ENCODE data around the gene HOXC6. TPM values are rescaled to one million over a fixed set of nuclear protein-coding genes. Genes with fewer than 3 reads are reported as not detected.
"Not testable (repeated sequence)": the region's sequence is repeated elsewhere in the genome, so short reads cannot be mapped to it uniquely, and the experiment has no call there.

Gene HOXC6
- total RNA-seq, 1 donor from 2014 or later: 0.21 TPM

- TF ChIP-seq CTCF (IDR thresholded peaks at IDR 0.05; ENCODE audit: unreplicated experiment): no peak
- no peaks in the 10 kb centered on the region for H3K9me3 Mint-ChIP-seq (ENCODE audit: unreplicated experiment)
- no peaks in the 10 kb centered on the region for H3K36me3 Mint-ChIP-seq (ENCODE audit: low read depth, unreplicated experiment)
- H3K27me3 Mint-ChIP-seq (ENCODE audit: unreplicated experiment): peaks cover 11% of the 10 kb centered on the region
- no peak overlapping the region for H3K27ac Mint-ChIP-seq (ENCODE audit: unreplicated experiment)
- H3K4me3 Mint-ChIP-seq (ENCODE audit: unreplicated experiment): no peak overlapping the region
- no peak for DNase-seq (ENCODE audit: low spot score)
- no peaks in the 10 kb centered on the region for H3K4me1 Mint-ChIP-seq (ENCODE audit: unreplicated experiment)
These were observed 40.3 kb downstream of the HOXC6 start for GRCh38 chr12:54068418-54069070.

- Mint-ChIP-seq H3K4me1 (ENCODE audit: unreplicated experiment) (peaks cover 2% of the 10 kb centered on the region), H3K27me3 (ENCODE audit: unreplicated experiment) (peaks cover 15% of the 10 kb centered on the region), H3K36me3 (ENCODE audit: low read depth, unreplicated experiment) (no peaks in the 10 kb centered on the region), H3K9me3 (ENCODE audit: unreplicated experiment) (no peaks in the 10 kb centered on the region), H3K4me3 (ENCODE audit: unreplicated experiment) (no peak overlapping the region), H3K27ac (ENCODE audit: unreplicated experiment) (no peak overlapping the region)
- DNase-seq (ENCODE audit: low spot score): no peak
- TF ChIP-seq CTCF (IDR thresholded peaks at IDR 0.05; ENCODE audit: unreplicated experiment): no peak
These were observed 43.7 kb downstream of the HOXC6 start for GRCh38 chr12:54071942-54072341.

- no peaks in the 10 kb centered on the region for H3K9me3 Mint-ChIP-seq (ENCODE audit: unreplicated experiment)
- H3K4me1 Mint-ChIP-seq (ENCODE audit: unreplicated experiment): peaks cover 5% of the 10 kb centered on the region
- TF ChIP-seq CTCF (IDR thresholded peaks at IDR 0.05; ENCODE audit: unreplicated experiment): no peak
- peaks cover 26% of the 10 kb centered on the region for H3K27me3 Mint-ChIP-seq (ENCODE audit: unreplicated experiment)
- no peak overlapping the region for H3K4me3 Mint-ChIP-seq (ENCODE audit: unreplicated experiment)
- no peak for DNase-seq (ENCODE audit: low spot score)
- no peaks in the 10 kb centered on the region for H3K36me3 Mint-ChIP-seq (ENCODE audit: low read depth, unreplicated experiment)
- no peak overlapping the region for H3K27ac Mint-ChIP-seq (ENCODE audit: unreplicated experiment)
These were observed 46.1 kb downstream of the HOXC6 start for GRCh38 chr12:54074308-54074707.

DNA sequence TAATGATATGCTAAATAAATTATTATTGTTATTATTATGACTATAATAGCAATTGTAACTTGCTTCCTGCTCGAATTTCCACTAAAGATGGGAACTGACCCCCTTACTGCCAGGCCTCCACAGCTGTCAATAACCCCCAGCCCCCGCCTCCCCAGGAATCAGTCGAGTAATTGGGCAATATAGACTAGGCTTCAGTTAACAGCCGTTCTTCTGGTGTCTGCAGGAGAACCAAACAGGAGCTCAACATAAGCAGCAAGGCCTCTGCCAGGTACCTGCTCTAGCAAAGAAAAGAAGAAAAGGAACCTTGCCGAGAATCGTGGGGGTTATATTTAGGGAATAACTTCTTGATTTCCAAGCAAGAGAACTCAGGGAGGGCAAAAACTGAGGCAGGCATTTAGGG, 47.2 kb downstream of the HOXC6 start:
- Mint-ChIP-seq H3K4me3 (ENCODE audit: unreplicated experiment) (no peak overlapping the region), H3K9me3 (ENCODE audit: unreplicated experiment) (no peaks in the 10 kb centered on the region), H3K4me1 (ENCODE audit: unreplicated experiment) (peaks cover 9% of the 10 kb centered on the region), H3K36me3 (ENCODE audit: low read depth, unreplicated experiment) (no peaks in the 10 kb centered on the region), H3K27me3 (ENCODE audit: unreplicated experiment) (peaks cover 26% of the 10 kb centered on the region), H3K27ac (ENCODE audit: unreplicated experiment) (no peak overlapping the region)
- no peak for TF ChIP-seq CTCF (IDR thresholded peaks at IDR 0.05; ENCODE audit: unreplicated experiment)
- DNase-seq (ENCODE audit: low spot score): no peak

GRCh38 chr12:54075974-54076373, 47.7 kb downstream of the HOXC6 start:
- no peak for DNase-seq (ENCODE audit: low spot score)
- no peaks in the 10 kb centered on the region for H3K9me3 Mint-ChIP-seq (ENCODE audit: unreplicated experiment)
- no peaks in the 10 kb centered on the region for H3K36me3 Mint-ChIP-seq (ENCODE audit: low read depth, unreplicated experiment)
- no peak overlapping the region for H3K4me3 Mint-ChIP-seq (ENCODE audit: unreplicated experiment)
- peaks cover 25% of the 10 kb centered on the region for H3K27me3 Mint-ChIP-seq (ENCODE audit: unreplicated experiment)
- TF ChIP-seq CTCF (IDR thresholded peaks at IDR 0.05; ENCODE audit: unreplicated experiment): no peak
- no peak overlapping the region for H3K27ac Mint-ChIP-seq (ENCODE audit: unreplicated experiment)
- peaks cover 12% of the 10 kb centered on the region for H3K4me1 Mint-ChIP-seq (ENCODE audit: unreplicated experiment)

DNA sequence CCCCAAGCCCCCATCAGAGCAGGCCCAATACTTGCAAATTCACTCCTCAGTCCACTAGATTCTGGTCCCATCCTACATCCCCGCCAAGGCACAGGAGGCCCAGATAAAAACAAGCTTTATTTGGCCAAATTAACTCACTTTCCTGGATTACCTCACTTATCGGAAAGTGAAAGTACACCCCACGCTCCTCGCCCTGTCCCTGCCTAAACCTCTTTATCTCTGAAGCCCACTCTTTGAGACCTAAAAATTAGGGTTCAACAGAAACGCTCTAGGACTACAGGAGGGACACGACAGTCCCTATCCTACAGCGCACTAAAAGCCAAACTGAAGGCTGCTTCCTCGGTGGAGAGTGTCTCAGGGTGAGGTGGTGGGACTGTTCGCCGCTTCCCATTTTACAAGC, 49.6 kb downstream of the HOXC6 start:
- H3K36me3 Mint-ChIP-seq (ENCODE audit: low read depth, unreplicated experiment); H3K9me3 Mint-ChIP-seq (ENCODE audit: unreplicated experiment); DNase-seq (ENCODE audit: low spot score); H3K27ac Mint-ChIP-seq (ENCODE audit: unreplicated experiment); H3K4me3 Mint-ChIP-seq (ENCODE audit: unreplicated experiment): not testable (repeated sequence)
- H3K4me1 Mint-ChIP-seq (ENCODE audit: unreplicated experiment): peaks cover 19% of the 10 kb centered on the region
- peaks cover 33% of the 10 kb centered on the region for H3K27me3 Mint-ChIP-seq (ENCODE audit: unreplicated experiment)

- H3K4me1 Mint-ChIP-seq (ENCODE audit: unreplicated experiment): peaks cover 19% of the 10 kb centered on the region
- H3K4me3 Mint-ChIP-seq (ENCODE audit: unreplicated experiment); DNase-seq (ENCODE audit: low spot score); H3K27ac Mint-ChIP-seq (ENCODE audit: unreplicated experiment); H3K36me3 Mint-ChIP-seq (ENCODE audit: low read depth, unreplicated experiment); H3K9me3 Mint-ChIP-seq (ENCODE audit: unreplicated experiment): not testable (repeated sequence)
- peaks cover 42% of the 10 kb centered on the region for H3K27me3 Mint-ChIP-seq (ENCODE audit: unreplicated experiment)
These were observed 50.9 kb downstream of the HOXC6 start for GRCh38 chr12:54079115-54079514.

Data from endothelial cell (in vitro differentiated cells).